Activated naive CD4-positive, alpha-beta T cell treated with anti-CD3 and anti-CD28 coated beads, Interleukin-2, amount 50 U/mL, for 72 hours (primary cell): ENCODE results near the gene IDH3G. TPM values are rescaled to one million over a fixed set of nuclear protein-coding genes. Genes with fewer than 3 reads are reported as not detected.
"Not testable (repeated sequence)": the region's sequence is repeated elsewhere in the genome, so short reads cannot be mapped to it uniquely, and the experiment has no call there.

ENCODE experiments used
- ATAC-seq, 2 donors: fragments of 150-1000 bp; cut with Tn5 transposase; 2 replicates each; pipeline ENCODE4 v1.10.0; 2021; ENCODE audit warnings: mild to moderate bottlenecking in 2 of 2, moderate library complexity in 2 of 2
- DNase-seq, 2 donors: peaks; one replicate each; pipeline ENCODE4 v3.0.0; 2021 to 2022; ENCODE audit warnings: low spot score in 2 of 2
- H3K27ac Mint-ChIP-seq, 2 donors: one replicate each; pipeline ENCODE4 v1.8.0; 2022; ENCODE audit warnings: mild to moderate bottlenecking in 2 of 2, mixed read lengths in 2 of 2
- H3K36me3 Mint-ChIP-seq, 2 donors: one replicate each; pipeline ENCODE4 v1.8.0; 2022; ENCODE audit warnings: mixed read lengths in 2 of 2
- H3K9me3 Mint-ChIP-seq, 2 donors: one replicate each; pipeline ENCODE4 v1.8.0; 2022; ENCODE audit warnings: mixed read lengths in 2 of 2
- total RNA-seq, 2 donors: library from RNA; stranded (reverse); gene quantifications; one replicate each; pipeline ENCODE4 v1.2.3, GENCODE V29; 2022

IDH3G gene
- total RNA-seq, 2 donors from 2014 or later, result 60.8 to 81.7 TPM

- ATAC-seq (peak in 1 of 2 donors; percentile 20), DNase-seq (no peak)
- Mint-ChIP-seq H3K9me3 (no peaks in the 10 kb centered on the region), H3K36me3 (no peaks in the 10 kb centered on the region), H3K27ac (no peak overlapping the region)
Observed at GRCh38 chrX:153819384-153820040, 25.3 kb upstream of the IDH3G start.

GRCh38 chrX:153818571-153819383 is 24.6 kb upstream of the IDH3G start:
- peak; percentile 83 to 90 for ATAC-seq

GRCh38 chrX:153818064-153818463 is 23.9 kb upstream of the IDH3G start:
- H3K36me3 Mint-ChIP-seq, ATAC-seq, H3K9me3 Mint-ChIP-seq, H3K27ac Mint-ChIP-seq, DNase-seq: not testable (repeated sequence)

More at GRCh38 chrX:153818571-153819383, 24.6 kb upstream of the IDH3G start:
- Mint-ChIP-seq H3K27ac (no peak overlapping the region), H3K9me3 (no peaks in the 10 kb centered on the region), H3K36me3 (no peaks in the 10 kb centered on the region)
- DNase-seq, result peak; percentile 61 to 64

GRCh38 chrX:153816831-153817690 is 22.9 kb upstream of the IDH3G start:
- no peak for DNase-seq
- Mint-ChIP-seq H3K9me3 (no peaks in the 10 kb centered on the region), H3K36me3 (no peaks in the 10 kb centered on the region), H3K27ac (no peak overlapping the region)
- peak; percentile 61 to 65 for ATAC-seq

GRCh38 chrX:153814591-153815315 is 20.6 kb upstream of the IDH3G start:
- Mint-ChIP-seq H3K27ac (no peak overlapping the region), H3K36me3 (no peaks in the 10 kb centered on the region), H3K9me3 (no peaks in the 10 kb centered on the region)
- ATAC-seq (no peak), DNase-seq (no peak)

GRCh38 chrX:153813161-153813560 is 19.0 kb upstream of the IDH3G start:
- ATAC-seq (no peak), DNase-seq (no peak)
- no peaks in the 10 kb centered on the region for H3K9me3 Mint-ChIP-seq
- H3K36me3 Mint-ChIP-seq, result no peaks in the 10 kb centered on the region
- no peak overlapping the region for H3K27ac Mint-ChIP-seq

- DNase-seq (no peak), ATAC-seq (no peak)
- no peaks in the 10 kb centered on the region for H3K36me3 Mint-ChIP-seq
- no peak overlapping the region for H3K27ac Mint-ChIP-seq
- H3K9me3 Mint-ChIP-seq, result no peaks in the 10 kb centered on the region
Observed at GRCh38 chrX:153812220-153812619, 18.0 kb upstream of the IDH3G start.

GRCh38 chrX:153807976-153808375 is 13.8 kb upstream of the IDH3G start:
- Mint-ChIP-seq H3K27ac (no peak overlapping the region), H3K9me3 (no peaks in the 10 kb centered on the region), H3K36me3 (no peaks in the 10 kb centered on the region)
- DNase-seq (no peak), ATAC-seq (no peak)

GRCh38 chrX:153806999-153807575 is 12.9 kb upstream of the IDH3G start:
- Mint-ChIP-seq H3K27ac (no peak overlapping the region), H3K36me3 (no peaks in the 10 kb centered on the region), H3K9me3 (no peaks in the 10 kb centered on the region)
- no peak for DNase-seq
- ATAC-seq, result no peak

GRCh38 chrX:153805436-153805835 is 11.3 kb upstream of the IDH3G start:
- Mint-ChIP-seq H3K27ac (no peak overlapping the region), H3K9me3 (no peaks in the 10 kb centered on the region)

GRCh38 chrX:153804621-153805020 is 10.4 kb upstream of the IDH3G start:
- no peaks in the 10 kb centered on the region for H3K9me3 Mint-ChIP-seq
- no peak for ATAC-seq

More at GRCh38 chrX:153805436-153805835, 11.3 kb upstream of the IDH3G start:
- no peaks in the 10 kb centered on the region for H3K36me3 Mint-ChIP-seq
- DNase-seq (no peak), ATAC-seq (no peak)

GRCh38 chrX:153804100-153804595 is 10.0 kb upstream of the IDH3G start:
- DNase-seq (no peak), ATAC-seq (no peak)
- H3K36me3 Mint-ChIP-seq, result no peaks in the 10 kb centered on the region
- H3K9me3 Mint-ChIP-seq, result no peaks in the 10 kb centered on the region
- H3K27ac Mint-ChIP-seq, result no peak overlapping the region

More at GRCh38 chrX:153804621-153805020, 10.4 kb upstream of the IDH3G start:
- DNase-seq, result no peak
- Mint-ChIP-seq H3K27ac (no peak overlapping the region), H3K36me3 (no peaks in the 10 kb centered on the region)

GRCh38 chrX:153803211-153804099 is 9.3 kb upstream of the IDH3G start:
- Mint-ChIP-seq H3K36me3 (no peaks in the 10 kb centered on the region), H3K9me3 (no peaks in the 10 kb centered on the region), H3K27ac (no peak overlapping the region)
- ATAC-seq (no peak), DNase-seq (no peak)

GRCh38 chrX:153802513-153803045 is 8.4 kb upstream of the IDH3G start:
- Mint-ChIP-seq H3K36me3 (no peaks in the 10 kb centered on the region), H3K27ac (no peak overlapping the region), H3K9me3 (no peaks in the 10 kb centered on the region)
- no peak for ATAC-seq
- no peak for DNase-seq

GRCh38 chrX:153801669-153802068 is 7.5 kb upstream of the IDH3G start:
- peaks cover 0 to 2% of the 10 kb centered on the region in 2 donors for H3K36me3 Mint-ChIP-seq
- H3K9me3 Mint-ChIP-seq, result no peaks in the 10 kb centered on the region
- peak in 1 of 2 donors; percentile 22 for ATAC-seq
- no peak for DNase-seq
- H3K27ac Mint-ChIP-seq, result no peak overlapping the region
